NCI-H82 (cell line): ENCODE data around the gene KRT7.
"Not testable (repeated sequence)": the region's sequence is repeated elsewhere in the genome, so short reads cannot be mapped to it uniquely, and the experiment has no call there.

Experiments used
- DNase-seq: peaks from one replicate; lab custom pipeline; 2025; lab: John Stamatoyannopoulos, UW

Gene KRT7

GRCh38 chr12:52229836-52230343 is 3.2 kb upstream of the KRT7 start:
- no peak for DNase-seq

DNA sequence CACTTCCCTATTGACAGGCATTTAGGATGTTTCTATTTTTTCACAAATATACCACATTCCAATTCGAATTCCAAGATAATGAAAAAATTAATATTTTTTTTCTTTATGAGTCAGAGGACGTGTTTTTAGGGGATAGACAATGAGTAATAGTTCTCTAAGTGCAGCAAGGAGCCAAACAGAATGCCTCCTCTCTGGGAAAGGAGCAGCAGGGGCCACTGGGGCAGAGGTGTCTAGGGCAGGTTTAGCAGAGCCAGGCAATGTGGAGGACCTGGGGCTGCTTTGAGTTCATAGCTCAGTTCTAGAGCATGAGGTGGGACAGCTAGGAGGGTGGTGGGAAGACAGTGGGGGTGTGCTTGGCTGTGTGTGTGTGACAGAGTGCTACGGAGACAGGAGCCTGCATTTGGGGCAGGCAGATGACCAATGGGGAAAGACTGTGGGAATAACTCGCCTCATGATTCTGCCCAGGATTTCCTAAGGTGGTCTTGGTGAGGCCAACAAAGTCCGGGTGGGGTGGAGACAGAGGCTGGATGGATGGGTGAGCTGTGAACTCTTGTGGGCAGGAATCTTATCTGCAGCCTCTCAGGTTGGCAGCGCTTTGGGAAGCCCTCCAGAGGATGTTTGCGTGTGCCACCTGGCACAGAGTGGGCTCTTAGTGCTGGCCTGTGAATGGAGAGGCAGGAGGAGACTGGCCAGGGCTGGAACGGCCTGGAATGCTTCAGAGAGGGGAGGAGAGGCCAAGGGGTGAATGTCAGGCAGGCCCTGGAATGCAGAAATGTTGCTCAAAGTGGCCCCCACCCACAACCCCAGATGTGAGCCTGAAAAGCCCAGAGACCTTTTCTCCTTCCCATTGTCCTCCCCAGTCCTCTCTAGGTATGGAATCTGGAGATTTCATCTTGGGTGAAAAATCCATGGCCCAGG is 2.4 kb upstream of the KRT7 start:
- DNase-seq: no peak

GRCh38 chr12:52231305-52232202 is 1.5 kb upstream of the KRT7 start:
- no peak for DNase-seq

- no peak for DNase-seq
These were observed 805 bp upstream of the KRT7 start for GRCh38 chr12:52232203-52232673.

- no peak for DNase-seq
These were observed 592 bp downstream of the KRT7 start for GRCh38 chr12:52233462-52234207.

DNA sequence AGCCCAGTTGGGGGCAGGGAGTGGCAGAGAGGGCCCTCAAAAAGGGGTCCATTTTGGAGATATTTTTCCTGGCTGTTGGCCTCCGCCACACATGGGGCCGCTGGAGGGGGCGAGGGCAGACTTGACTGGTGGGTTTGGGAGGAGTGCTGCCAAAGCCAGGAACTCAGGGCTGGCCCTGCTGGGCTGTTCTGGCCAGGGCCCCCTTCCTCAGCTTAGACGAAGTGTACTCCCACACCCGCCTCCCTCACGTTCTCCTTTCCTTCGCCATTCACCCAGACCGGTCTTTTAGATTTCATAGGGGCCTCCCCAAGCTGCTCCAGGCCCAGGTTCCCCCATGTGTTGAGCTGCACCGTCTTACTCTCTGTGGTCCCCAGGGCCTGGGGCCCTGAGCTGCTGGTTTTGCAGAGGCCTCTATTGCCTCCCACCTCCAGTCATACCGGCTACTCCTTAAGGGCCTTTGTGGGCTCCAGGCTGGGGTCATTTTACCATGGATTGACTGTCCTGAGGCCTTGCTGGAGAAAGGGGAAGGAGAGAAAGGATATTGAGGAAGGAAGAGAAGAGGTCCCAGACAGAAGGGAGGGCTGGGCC is 1.3 kb downstream of the KRT7 start:
- DNase-seq: no peak

- no peak for DNase-seq
These were observed 2.1 kb downstream of the KRT7 start for GRCh38 chr12:52235001-52235764.

- DNase-seq: no peak
These were observed 2.8 kb downstream of the KRT7 start for GRCh38 chr12:52235822-52236361.

DNA sequence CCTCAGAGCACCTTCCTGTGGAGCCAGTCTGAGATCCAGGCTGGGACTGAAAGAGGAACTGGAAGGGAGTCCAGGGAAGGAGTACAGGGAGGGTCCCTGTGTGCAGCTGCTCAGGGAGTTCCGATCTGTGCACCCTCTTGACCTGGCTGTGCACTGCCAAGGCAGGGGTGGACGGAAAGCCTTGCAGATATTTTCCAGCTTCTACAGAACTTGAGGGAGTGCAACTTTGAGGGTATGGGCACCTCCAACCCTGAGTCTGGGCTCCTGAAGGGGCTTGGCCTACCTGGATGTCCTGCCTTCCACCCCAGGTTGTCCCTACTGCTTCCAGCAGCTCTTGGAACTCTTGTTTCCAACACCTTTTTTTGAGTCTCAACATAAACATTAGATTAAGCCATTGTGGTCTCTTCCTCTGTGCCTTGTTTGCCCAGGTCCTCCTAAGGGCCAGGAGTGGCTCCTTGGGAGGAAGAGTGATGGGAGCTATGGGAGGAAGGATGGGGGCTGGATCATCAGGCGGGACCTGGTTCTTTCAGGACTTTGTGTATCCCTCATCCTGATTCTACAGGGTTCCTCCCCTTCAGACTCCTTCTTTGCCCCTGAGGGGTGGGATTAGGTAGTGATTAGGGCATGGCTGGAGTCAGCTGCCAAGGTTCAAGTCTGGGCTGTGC is 3.5 kb downstream of the KRT7 start:
- no peak for DNase-seq

GRCh38 chr12:52238207-52238840 is 5.3 kb downstream of the KRT7 start:
- DNase-seq: no peak

- DNase-seq: no peak
These were observed 6.0 kb downstream of the KRT7 start for GRCh38 chr12:52238916-52239646.

- no peak for DNase-seq
These were observed 6.7 kb downstream of the KRT7 start for GRCh38 chr12:52239767-52240166.

DNA sequence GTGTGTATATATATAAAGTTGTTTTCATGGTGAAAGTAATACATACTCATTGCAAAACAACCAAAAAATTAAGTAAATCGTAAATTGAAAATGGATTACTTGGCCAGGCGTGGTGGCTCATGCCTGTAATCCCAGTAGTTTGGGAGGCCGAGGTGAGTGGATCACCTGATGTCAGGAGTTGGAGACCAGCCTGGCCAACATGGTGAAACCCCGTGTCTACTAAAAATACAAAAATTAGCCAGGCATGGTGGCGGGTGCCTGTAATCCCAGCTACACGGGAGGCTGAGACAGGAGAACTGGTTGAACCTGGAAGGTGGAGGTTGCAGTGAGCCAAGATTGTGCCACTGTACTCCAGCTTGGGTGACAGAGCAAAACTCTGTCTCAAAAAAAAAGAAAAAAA is 7.2 kb downstream of the KRT7 start:
- not testable (repeated sequence) for DNase-seq

GRCh38 chr12:52241205-52241842 is 8.3 kb downstream of the KRT7 start:
- no peak for DNase-seq

- DNase-seq: no peak
These were observed 9.6 kb downstream of the KRT7 start for GRCh38 chr12:52242442-52243258.

DNA sequence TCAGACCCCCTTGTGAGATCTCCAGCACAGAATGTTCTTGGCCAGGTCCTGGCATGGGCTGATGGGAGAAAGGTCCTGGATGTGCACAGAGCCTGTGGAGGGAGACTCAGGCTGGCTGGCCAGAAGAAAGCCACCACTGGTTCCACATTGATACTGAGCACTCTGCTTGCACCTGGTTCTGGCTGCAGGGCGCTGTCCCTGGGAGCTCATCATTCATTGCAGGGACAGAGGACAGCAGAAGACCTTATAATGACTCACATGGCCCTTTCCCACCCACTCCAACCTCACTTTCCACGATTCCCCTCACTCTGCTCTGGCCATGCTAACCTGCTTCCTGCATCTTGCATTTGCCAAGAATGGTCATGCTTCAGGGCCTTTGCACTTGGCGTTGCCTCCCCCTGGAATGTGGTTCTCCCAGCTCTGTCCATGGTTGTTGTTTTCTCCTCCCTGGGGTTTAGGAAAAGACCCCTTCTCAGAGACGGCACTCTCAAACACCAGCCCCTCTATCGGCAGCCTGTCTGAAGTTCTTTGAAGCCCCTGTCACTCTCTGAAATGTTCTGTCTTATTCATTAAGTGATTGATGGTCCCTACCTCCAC is 10.3 kb downstream of the KRT7 start:
- DNase-seq: no peak
